IPS DF 6.9 (cell line): Measurements from ENCODE around the gene MYOM1.

Experiments
- DNase-seq: peaks from one replicate; pipeline ENCODE4 v3.0.0-alpha.2; 2013; ENCODE audit warnings: low read depth, low spot score
- H3K27ac ChIP-seq: one replicate; pipeline ENCODE4 v1.5.1; 2013; ENCODE audit warnings: low read length, control low read depth
- H3K27me3 ChIP-seq: 2 replicates; pipeline ENCODE4 v1.6.1; 2013; ENCODE audit warnings: mild to moderate bottlenecking, low read length; ENCODE audit not compliant: control insufficient read depth, insufficient read depth
- H3K36me3 ChIP-seq: 2 replicates; pipeline ENCODE4 v1.6.1; 2013; ENCODE audit warnings: low read length; ENCODE audit not compliant: control insufficient read depth, insufficient read depth
- H3K4me1 ChIP-seq: 2 replicates; pipeline ENCODE4 v1.6.1; 2013; ENCODE audit warnings: low read length; ENCODE audit not compliant: control insufficient read depth, insufficient read depth
- H3K4me3 ChIP-seq: 2 replicates; pipeline ENCODE4 v1.5.1; 2013; ENCODE audit warnings: mild to moderate bottlenecking, low read length
- H3K9me3 ChIP-seq: 2 replicates; pipeline ENCODE4 v1.6.1; 2013; ENCODE audit warnings: low read length, inconsistent platforms; ENCODE audit not compliant: control insufficient read depth, insufficient read depth
- WGBS: extraction: QIAGEN DNeasy Blood & Tissue Kit; methylation state at CpG from one replicate; pipeline ENCODE4 v1.1.7; 2013; ENCODE audit warnings: mixed read lengths, missing lambda C conversion rate; ENCODE audit not compliant: insufficient read length, insufficient coverage; 5-methylcytosine and 5-hydroxymethylcytosine counted together

MYOM1 gene

GRCh38 chr18:3151399-3152264 is 68.1 kb downstream of the MYOM1 start:
- Histone ChIP-seq H3K9me3 (no peaks in the 10 kb centered on the region), H3K4me3 (no peak overlapping the region), H3K27ac (no peak overlapping the region), H3K27me3 (no peaks in the 10 kb centered on the region), H3K36me3 (no peaks in the 10 kb centered on the region), H3K4me1 (no peaks in the 10 kb centered on the region)
- WGBS = no CpG with 5 or more reads among the region's 18 CpGs
- no peak for DNase-seq

GRCh38 chr18:3150688-3151087 is 69.1 kb downstream of the MYOM1 start:
- no peak for DNase-seq
- H3K27ac ChIP-seq = no peak overlapping the region
- H3K36me3 ChIP-seq = no peaks in the 10 kb centered on the region
- no peaks in the 10 kb centered on the region for H3K4me1 ChIP-seq
- H3K27me3 ChIP-seq = no peaks in the 10 kb centered on the region
- no CpG with 5 or more reads among the region's 2 CpGs for WGBS
- no peak overlapping the region for H3K4me3 ChIP-seq
- no peaks in the 10 kb centered on the region for H3K9me3 ChIP-seq

DNA sequence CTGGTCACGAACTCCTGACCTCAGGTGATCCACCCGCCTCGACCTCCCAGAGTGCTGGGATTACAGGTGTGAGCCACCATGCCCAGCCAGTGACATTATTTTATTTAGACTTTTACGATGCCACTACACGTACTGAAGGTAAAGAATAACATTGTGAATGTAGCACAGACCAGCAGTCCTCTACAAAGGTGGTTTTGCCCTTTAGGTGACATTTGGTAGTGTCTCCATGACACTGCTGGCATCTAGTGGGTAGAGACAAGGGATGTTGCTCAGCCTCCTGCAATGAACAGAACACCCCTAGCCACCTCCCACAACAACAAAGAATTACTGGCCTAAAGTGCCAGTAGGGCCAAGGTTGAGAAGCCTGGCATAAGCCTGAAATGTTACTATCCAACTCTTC is 69.5 kb downstream of the MYOM1 start:
- Histone ChIP-seq H3K4me3 (no peak overlapping the region), H3K36me3 (no peaks in the 10 kb centered on the region), H3K4me1 (no peaks in the 10 kb centered on the region), H3K27ac (no peak overlapping the region), H3K27me3 (no peaks in the 10 kb centered on the region), H3K9me3 (no peaks in the 10 kb centered on the region)
- DNase-seq = no peak
- no CpG with 5 or more reads among the region's 5 CpGs for WGBS

- WGBS = no CpG with 5 or more reads among the region's 4 CpGs
- Histone ChIP-seq H3K9me3 (no peaks in the 10 kb centered on the region), H3K27me3 (no peaks in the 10 kb centered on the region), H3K36me3 (no peaks in the 10 kb centered on the region), H3K4me3 (no peak overlapping the region), H3K27ac (no peak overlapping the region), H3K4me1 (no peaks in the 10 kb centered on the region)
- DNase-seq = no peak
Measured at GRCh38 chr18:3148930-3149535, 70.7 kb downstream of the MYOM1 start.

GRCh38 chr18:3147935-3148554 is 71.7 kb downstream of the MYOM1 start:
- no peaks in the 10 kb centered on the region for H3K9me3 ChIP-seq
- no peak overlapping the region for H3K4me3 ChIP-seq
- no CpG with 5 or more reads among the region's 8 CpGs for WGBS
- DNase-seq = no peak
- H3K36me3 ChIP-seq = no peaks in the 10 kb centered on the region
- H3K27me3 ChIP-seq = no peaks in the 10 kb centered on the region
- no peaks in the 10 kb centered on the region for H3K4me1 ChIP-seq
- H3K27ac ChIP-seq = no peak overlapping the region

DNA sequence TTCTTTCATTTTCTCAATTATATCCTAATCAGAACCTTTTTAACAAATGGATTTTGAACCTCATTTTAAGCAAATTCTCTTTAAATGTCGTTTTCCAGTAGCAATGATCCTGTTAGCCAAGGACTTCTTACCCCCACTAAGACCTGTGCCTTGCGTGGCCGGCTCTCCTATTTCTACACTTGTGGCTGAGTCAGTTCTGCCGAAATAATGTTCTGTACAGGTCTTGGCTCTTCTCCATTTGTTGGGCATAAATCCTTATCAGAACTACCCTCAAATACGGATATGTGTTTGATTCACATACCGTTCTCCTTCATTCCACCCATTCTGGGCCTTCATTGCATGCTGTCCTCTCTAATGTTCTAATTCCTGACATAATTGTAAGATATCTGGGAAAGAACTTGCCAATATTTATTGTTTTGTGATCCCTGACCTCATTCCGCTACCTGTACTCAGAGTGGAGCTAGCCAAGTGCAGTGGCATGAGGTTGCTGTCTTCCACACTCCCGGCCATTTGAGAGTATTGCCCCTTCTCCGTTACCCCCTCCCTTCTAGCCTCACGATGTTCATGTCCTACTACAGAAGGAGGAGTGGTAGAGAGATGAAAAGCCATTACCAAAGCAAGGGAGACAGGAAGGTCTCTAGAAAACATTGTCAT is 78.7 kb downstream of the MYOM1 start:
- no peaks in the 10 kb centered on the region for H3K36me3 ChIP-seq
- no peaks in the 10 kb centered on the region for H3K9me3 ChIP-seq
- H3K27me3 ChIP-seq = no peaks in the 10 kb centered on the region
- H3K4me1 ChIP-seq = no peaks in the 10 kb centered on the region
- no peak for DNase-seq
- no peak overlapping the region for H3K4me3 ChIP-seq
- WGBS = no CpG with 5 or more reads among the region's 10 CpGs
- H3K27ac ChIP-seq = no peak overlapping the region

DNA sequence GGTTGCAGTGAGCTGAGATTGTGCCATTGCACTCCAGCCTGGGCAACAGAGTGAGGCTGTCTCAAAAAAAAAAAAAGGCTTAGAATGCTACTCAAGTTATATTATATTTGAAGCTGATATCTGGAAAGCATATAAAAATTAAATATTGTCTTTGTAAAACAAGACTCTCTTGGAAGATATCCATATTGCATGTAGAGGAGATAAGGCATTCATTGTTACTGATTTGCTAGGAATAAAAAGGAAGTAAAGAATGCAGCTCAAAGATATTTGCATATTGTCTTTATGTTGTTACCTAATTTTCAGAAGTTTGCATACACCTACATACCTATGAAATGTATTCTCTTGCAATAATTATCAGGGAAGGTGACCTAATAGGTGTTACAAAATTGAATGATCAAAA is 79.4 kb downstream of the MYOM1 start:
- no peak overlapping the region for H3K27ac ChIP-seq
- no peak for DNase-seq

GRCh38 chr18:3139406-3139805 is 80.4 kb downstream of the MYOM1 start:
- Histone ChIP-seq H3K4me1 (no peaks in the 10 kb centered on the region), H3K36me3 (no peaks in the 10 kb centered on the region), H3K9me3 (no peaks in the 10 kb centered on the region), H3K27ac (no peak overlapping the region), H3K27me3 (no peaks in the 10 kb centered on the region), H3K4me3 (no peak overlapping the region)
- DNase-seq = no peak
- WGBS = no CpG with 5 or more reads among the region's 5 CpGs

More for the DNA sequence above, 79.4 kb downstream of the MYOM1 start:
- Histone ChIP-seq H3K36me3 (no peaks in the 10 kb centered on the region), H3K4me3 (no peak overlapping the region), H3K9me3 (no peaks in the 10 kb centered on the region), H3K27me3 (no peaks in the 10 kb centered on the region), H3K4me1 (no peaks in the 10 kb centered on the region)

DNA sequence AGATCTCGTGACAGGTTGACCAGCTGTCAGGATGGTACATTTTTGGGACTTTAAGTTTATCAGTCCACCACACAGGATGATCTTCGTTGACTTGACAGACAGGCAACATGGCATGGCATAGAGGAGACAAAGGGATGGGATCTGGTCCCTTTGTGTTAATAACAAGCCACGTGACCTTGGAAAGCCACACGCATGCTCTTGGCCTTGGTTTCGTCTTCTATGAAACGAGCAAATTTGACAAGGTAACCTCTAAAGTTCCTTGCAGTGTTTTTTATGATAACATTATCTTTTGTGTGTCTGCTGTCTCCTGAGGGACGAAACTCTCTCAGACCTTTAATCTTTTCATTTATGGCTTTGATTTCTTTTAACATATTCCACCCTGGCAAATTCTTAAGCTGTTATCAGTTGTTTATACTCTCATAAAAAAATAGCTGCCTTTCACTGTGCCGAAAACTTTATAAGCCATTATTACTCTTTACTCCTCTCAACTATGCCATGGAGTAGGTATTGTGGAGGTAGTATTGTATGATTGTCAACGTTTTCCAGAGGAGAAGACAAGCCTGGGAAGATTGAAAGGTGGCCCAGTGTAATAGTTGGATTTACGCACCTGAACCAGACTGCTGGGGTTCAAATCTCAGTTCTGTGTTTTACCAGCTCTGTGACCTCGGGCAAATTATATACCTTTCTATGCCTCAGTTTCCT is 81.3 kb downstream of the MYOM1 start:
- Histone ChIP-seq H3K4me1 (no peaks in the 10 kb centered on the region), H3K36me3 (no peaks in the 10 kb centered on the region), H3K27me3 (no peaks in the 10 kb centered on the region), H3K27ac (no peak overlapping the region), H3K9me3 (no peaks in the 10 kb centered on the region), H3K4me3 (no peak overlapping the region)
- WGBS = no CpG with 5 or more reads among the region's 11 CpGs
- no peak for DNase-seq

DNA sequence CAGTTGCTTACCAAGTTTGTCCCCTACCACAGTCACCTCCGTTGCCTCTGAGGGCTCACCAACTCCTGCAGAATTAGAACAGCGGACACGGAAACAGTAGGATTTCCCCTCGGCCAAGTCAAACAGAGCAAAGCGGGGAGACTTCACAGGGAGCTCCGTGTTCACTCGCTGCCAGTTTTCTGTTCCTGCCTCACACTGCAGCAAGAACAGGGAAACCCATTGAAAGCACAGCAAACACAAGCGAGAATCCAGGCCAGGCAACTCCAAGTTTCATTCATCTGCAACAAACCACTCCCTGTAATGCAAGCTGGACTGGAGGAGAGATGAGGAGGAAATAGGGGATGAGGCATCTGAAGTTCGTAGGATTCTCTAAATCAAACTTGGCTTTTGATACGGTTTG is 84.2 kb downstream of the MYOM1 start:
- H3K4me3 ChIP-seq = no peak overlapping the region
- H3K9me3 ChIP-seq = no peaks in the 10 kb centered on the region
- no peak overlapping the region for H3K27ac ChIP-seq
- no peak for DNase-seq
- H3K27me3 ChIP-seq = no peaks in the 10 kb centered on the region
- WGBS = no CpG with 5 or more reads among the region's 10 CpGs
- H3K4me1 ChIP-seq = no peaks in the 10 kb centered on the region
- no peaks in the 10 kb centered on the region for H3K36me3 ChIP-seq
